Pancreas (tissue), 10 donors: ENCODE data around the gene PPDPF. TPM values are rescaled to one million over a fixed set of nuclear protein-coding genes. Genes with fewer than 3 reads are reported as not detected.

Experiments
- ATAC-seq, 4 donors: fragments of 200-7000 bp; cut with Tn5 transposase; one replicate each; pipeline versions ENCODE4 v1.8.0 to v1.9.1; 2020; ENCODE audit warnings: mild to moderate bottlenecking in 4 of 4, moderate library complexity in 4 of 4
- DNase-seq, 6 donors: peaks; one replicate each; pipeline ENCODE4 v3.0.0-alpha.2; 2020
- FAIRE-seq: peaks from 2 replicates; lab custom pipeline; 2012; peaks lifted over from hg19 to GRCh38; lab: Jason Lieb, UNC
- H3K27ac ChIP-seq, 4 donors: fragments of 200-600 bp; sonication (generic); 1 replicate in 3 of 4; 2 replicates in 1 of 4; pipeline versions ENCODE4 v1.5.0 to v1.8.0; 2020
- H3K27me3 ChIP-seq, 4 donors: fragments of 200-600 bp; one replicate each; pipeline ENCODE4 v1.8.0; 2021
- H3K36me3 ChIP-seq, 3 donors: fragments of 200-600 bp; sonication (generic) in 1 of 3; one replicate each; pipeline versions ENCODE4 v1.5.0 to v1.8.0; 2020 to 2021
- H3K4me1 ChIP-seq, 3 donors: fragments of 200-600 bp; one replicate each; pipeline ENCODE4 v1.8.0; 2021
- H3K4me3 ChIP-seq, 4 donors: fragments of 200-600 bp; sonication (generic) in 2 of 4; one replicate each; pipeline versions ENCODE4 v1.5.0 to v1.8.0; 2020 to 2021
- H3K9me3 ChIP-seq, 4 donors: fragments of 200-600 bp; one replicate each; pipeline ENCODE4 v1.8.0; 2021
- WGBS, 2 donors: extraction: QIAGEN DNeasy Blood & Tissue Kit; methylation state at CpG; one replicate each; pipeline ENCODE4 v1.1.7; 2013; 5-methylcytosine and 5-hydroxymethylcytosine counted together
- intact Hi-C, 3 donors: fragments of 100-400 bp; cut with DNase I; formaldehyde crosslinking; loops; one replicate each; pipeline versions ENCODE4 v1.11.1 to v1.14.2; 2022
- polyA plus RNA-seq, 2 donors: library from polyadenylated mRNA; stranded (reverse); fragments of 200-250 nt; gene quantifications; one replicate each; pipeline ENCODE4 v1.2.3, GENCODE V29; 2013
- total RNA-seq, 6 donors: library from RNA; stranded (reverse); fragmentation: NEBNext Ultra II Directional in 4 of 6; extraction: Animal tissue kit (Norgen Biotek cat#: 25700) in 4 of 6; gene quantifications; one replicate each; pipeline versions ENCODE4 v1.2.1 to v1.2.4, GENCODE V29; 2021 to 2023
- TF ChIP-seq, protein P1 (sequence below), 4 donors: fragments of 200-600 bp; sonication (generic) in 3 of 4; IDR thresholded peaks; one replicate each; pipeline versions ENCODE4 v1.5.0 to v1.8.0; 2021; ENCODE audit warnings: antibody characterized with exemption in 4 of 4
- donor health status: healthy with polysubstance abuse.
- donor health status: DM: no; HTN: no; CAD: no; lungs with moderate emphysema.
- donor health status: DM: no; HTN: no; CAD: no.
- donor health status: control.
- donor health status: control.
- donor health status: Bipolar disorder and iron deficiency.
- donor health status: DM: yes; HTN: yes; CAD: no.
- donor health status: DM: no; HTN: no; CAD: no.
- donor health status: DM: no; HTN: no; CAD: no.
- donor health status: DM: yes; HTN: yes; CAD: no.

PPDPF gene
- total and polyA plus RNA-seq, 8 donors = 77.7 to 224 (median 155) TPM

- Histone ChIP-seq H3K9me3 (no peaks in the 10 kb centered on the region), H3K4me3 (no peak overlapping the region), H3K27me3 (no peaks in the 10 kb centered on the region), H3K36me3 (no peaks in the 10 kb centered on the region), H3K4me1 (peaks cover 0 to 7% (median 0%) of the 10 kb centered on the region in 3 donors), H3K27ac (no peak overlapping the region)
- FAIRE-seq = no peak
- WGBS, 2 donors = 66 to 77% methylated on average over 34 to 39 of the region's 39 CpGs
- peak in 1 of 6 donors; percentile 73 for DNase-seq
- ATAC-seq = no peak
- intact Hi-C loops = no loop called here
- TF ChIP-seq, protein P1, sequence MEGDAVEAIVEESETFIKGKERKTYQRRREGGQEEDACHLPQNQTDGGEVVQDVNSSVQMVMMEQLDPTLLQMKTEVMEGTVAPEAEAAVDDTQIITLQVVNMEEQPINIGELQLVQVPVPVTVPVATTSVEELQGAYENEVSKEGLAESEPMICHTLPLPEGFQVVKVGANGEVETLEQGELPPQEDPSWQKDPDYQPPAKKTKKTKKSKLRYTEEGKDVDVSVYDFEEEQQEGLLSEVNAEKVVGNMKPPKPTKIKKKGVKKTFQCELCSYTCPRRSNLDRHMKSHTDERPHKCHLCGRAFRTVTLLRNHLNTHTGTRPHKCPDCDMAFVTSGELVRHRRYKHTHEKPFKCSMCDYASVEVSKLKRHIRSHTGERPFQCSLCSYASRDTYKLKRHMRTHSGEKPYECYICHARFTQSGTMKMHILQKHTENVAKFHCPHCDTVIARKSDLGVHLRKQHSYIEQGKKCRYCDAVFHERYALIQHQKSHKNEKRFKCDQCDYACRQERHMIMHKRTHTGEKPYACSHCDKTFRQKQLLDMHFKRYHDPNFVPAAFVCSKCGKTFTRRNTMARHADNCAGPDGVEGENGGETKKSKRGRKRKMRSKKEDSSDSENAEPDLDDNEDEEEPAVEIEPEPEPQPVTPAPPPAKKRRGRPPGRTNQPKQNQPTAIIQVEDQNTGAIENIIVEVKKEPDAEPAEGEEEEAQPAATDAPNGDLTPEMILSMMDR (IDR thresholded peaks at IDR 0.05) = no peak
These were observed 9.6 kb downstream of the PPDPF start for GRCh38 chr20:63529861-63530787.

GRCh38 chr20:63530788-63531160, 10.2 kb downstream of the PPDPF start:
- no peak overlapping the region for H3K27ac ChIP-seq
- H3K4me3 ChIP-seq = no peak overlapping the region
- no peaks in the 10 kb centered on the region for H3K9me3 ChIP-seq
- H3K36me3 ChIP-seq = no peaks in the 10 kb centered on the region
- no peaks in the 10 kb centered on the region for H3K27me3 ChIP-seq
- DNase-seq (peak in 1 of 6 donors; percentile 42), FAIRE-seq (no peak), ATAC-seq (no peak)
- TF ChIP-seq, protein P1 (IDR thresholded peaks at IDR 0.05) = no peak
- WGBS, 2 donors = 50 to 55% methylated on average over 14 of the region's 14 CpGs
- intact Hi-C loops = no loop called here
- H3K4me1 ChIP-seq = peaks cover 0 to 7% (median 0%) of the 10 kb centered on the region in 3 donors

DNA sequence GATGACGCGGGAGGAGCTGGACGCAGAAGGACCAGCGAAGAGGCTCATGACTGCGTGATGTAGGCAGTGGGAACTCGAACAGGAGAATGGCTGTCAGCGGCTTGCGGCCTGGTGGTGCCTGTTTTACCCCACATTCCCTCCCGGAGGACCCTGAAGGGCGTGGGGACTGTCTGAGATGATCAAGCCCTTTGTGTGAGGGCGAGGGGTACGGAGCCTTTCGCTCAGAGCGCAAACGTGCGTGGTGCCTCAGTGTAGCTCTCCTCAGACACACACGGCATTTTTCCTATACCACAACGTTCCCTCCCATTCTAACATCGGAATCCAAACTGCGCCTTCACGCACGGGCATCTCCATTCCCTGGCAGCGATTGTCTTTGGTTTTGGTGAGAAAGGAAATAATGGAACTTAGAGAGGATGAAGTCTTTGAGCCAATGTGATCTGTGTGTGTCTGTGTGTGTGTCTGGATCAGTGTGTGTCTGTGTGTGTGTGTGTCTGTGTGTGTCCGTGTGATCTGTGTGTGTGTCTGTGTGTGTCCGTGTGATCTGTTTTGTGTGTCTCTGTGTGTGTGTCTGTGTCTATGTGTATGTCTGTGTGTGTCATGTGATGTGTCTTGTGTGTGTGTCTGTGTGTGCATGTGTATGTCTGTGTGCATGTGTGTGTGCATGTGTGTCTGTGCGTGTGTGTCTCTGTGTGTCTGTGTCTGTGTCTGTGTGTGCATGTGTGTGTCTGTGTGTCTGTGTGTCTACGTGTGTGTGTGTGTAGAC, 11.3 kb downstream of the PPDPF start:
- no peak overlapping the region for H3K4me3 ChIP-seq
- FAIRE-seq (no peak), DNase-seq (peak in 1 of 6 donors; percentile 10), ATAC-seq (no peak)
- no peaks in the 10 kb centered on the region for H3K9me3 ChIP-seq
- H3K27ac ChIP-seq = no peak overlapping the region
- peaks cover 0 to 7% (median 0%) of the 10 kb centered on the region in 3 donors for H3K4me1 ChIP-seq
- H3K27me3 ChIP-seq = no peaks in the 10 kb centered on the region
- no peaks in the 10 kb centered on the region for H3K36me3 ChIP-seq
- WGBS, 2 donors = 76 to 86% methylated on average over 27 of the region's 27 CpGs
- TF ChIP-seq, protein P1 (IDR thresholded peaks at IDR 0.05) = no peak
- intact Hi-C loops = no loop called here

DNA sequence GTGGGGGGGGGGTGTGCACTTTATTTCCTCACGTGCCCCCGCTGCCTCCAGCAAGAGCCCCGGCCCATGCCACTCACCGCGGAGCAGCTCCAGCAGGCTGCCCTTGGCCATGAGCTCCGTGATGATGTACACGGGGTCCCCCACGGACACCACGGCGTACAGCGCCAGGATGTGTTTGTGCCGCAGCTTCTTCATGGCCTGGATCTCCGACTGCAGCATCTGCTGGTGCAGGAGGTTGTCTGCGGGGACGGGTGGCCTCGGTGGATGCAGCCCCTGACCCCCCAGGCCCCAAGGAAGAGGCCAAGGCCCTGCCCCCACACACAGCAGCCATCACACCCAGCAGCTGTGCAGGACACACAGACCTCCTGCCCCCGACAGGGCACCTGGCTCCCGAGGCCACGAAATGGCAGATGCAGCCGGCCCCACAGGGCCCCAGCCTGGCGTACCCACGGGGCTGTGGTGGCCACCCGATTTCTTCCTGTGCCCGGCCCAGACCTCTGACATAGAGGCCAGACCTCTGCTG, 11.9 kb downstream of the PPDPF start:
- no peaks in the 10 kb centered on the region for H3K27me3 ChIP-seq
- no peak for FAIRE-seq
- intact Hi-C loops = no loop called here
- DNase-seq = peak in 1 of 6 donors; percentile 76
- no peak for ATAC-seq
- H3K36me3 ChIP-seq = no peaks in the 10 kb centered on the region
- WGBS, 2 donors = 73 to 81% methylated on average over 23 to 24 of the region's 24 CpGs
- no peak overlapping the region for H3K4me3 ChIP-seq
- no peaks in the 10 kb centered on the region for H3K9me3 ChIP-seq
- TF ChIP-seq, protein P1 (IDR thresholded peaks at IDR 0.05) = no peak
- H3K4me1 ChIP-seq = peaks cover 0 to 7% (median 0%) of the 10 kb centered on the region in 3 donors
- no peak overlapping the region for H3K27ac ChIP-seq
